D721Med (cell line): ENCODE measurements around the gene CASP1.
"Not testable (repeated sequence)": the region's sequence is repeated elsewhere in the genome, so short reads cannot be mapped to it uniquely, and the experiment has no call there.

ENCODE experiments used
- DNase-seq: peaks from one replicate; pipeline ENCODE4 v3.0.0; 2011; ENCODE audit warnings: low spot score; ENCODE audit not compliant: insufficient read length
- FAIRE-seq: peaks from 2 replicates; lab custom pipeline; 2011; peaks lifted over from hg19 to GRCh38; lab: Jason Lieb, UNC
- TF ChIP-seq, protein P1 (sequence below): IDR thresholded peaks from 2 replicates; pipeline ENCODE4 v1.5.1; 2012; ENCODE audit warnings: mild to moderate bottlenecking, control low read depth; ENCODE audit not compliant: insufficient read depth; ENCODE audit errors: missing control alignments

CASP1 gene

DNA sequence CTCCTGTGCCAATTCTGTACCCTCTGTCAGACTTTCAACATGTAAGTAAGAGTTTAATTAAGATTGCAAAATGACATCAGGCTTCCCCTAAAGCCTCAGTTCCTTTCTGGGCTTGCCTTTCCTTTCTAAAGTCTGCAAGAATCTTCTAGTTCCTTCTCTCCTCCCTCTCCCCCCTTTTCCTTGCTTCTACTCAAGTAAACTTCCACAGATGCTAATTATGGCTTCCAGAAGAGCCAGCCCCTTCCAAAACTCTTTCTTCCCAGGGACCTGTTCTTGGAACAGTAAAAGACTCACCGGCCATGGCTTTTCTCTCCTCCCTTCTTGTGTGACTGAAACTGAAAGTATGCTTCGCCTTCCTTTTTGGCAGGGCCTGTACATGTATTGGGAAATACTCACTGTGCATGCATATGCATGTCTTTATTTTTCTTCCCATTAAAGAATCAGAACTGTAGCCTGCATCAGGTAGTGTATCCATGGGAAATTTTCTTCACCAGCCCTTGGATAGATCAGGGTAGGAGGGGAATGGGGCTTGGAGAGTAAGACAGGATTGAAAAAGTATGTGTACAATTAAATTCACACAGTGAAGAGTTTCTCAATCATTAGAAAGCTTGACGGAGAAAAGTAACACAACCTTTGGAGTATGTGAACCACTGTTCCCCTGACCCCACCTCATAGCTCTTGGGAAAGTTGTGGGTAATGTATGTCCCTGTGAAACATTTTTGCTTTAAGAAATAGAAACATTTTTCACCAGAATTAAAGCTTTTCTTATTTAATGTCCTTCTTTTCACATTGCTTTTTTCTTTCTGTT is at the start of gene CASP1:
TSS of gene CASP1 (minus strand) at position 332 of the 808 bp plus-strand sequence. CDS start at position 301, 31 bp downstream.
- DNase-seq (no peak), FAIRE-seq (no peak)
- TF ChIP-seq, protein P1, sequence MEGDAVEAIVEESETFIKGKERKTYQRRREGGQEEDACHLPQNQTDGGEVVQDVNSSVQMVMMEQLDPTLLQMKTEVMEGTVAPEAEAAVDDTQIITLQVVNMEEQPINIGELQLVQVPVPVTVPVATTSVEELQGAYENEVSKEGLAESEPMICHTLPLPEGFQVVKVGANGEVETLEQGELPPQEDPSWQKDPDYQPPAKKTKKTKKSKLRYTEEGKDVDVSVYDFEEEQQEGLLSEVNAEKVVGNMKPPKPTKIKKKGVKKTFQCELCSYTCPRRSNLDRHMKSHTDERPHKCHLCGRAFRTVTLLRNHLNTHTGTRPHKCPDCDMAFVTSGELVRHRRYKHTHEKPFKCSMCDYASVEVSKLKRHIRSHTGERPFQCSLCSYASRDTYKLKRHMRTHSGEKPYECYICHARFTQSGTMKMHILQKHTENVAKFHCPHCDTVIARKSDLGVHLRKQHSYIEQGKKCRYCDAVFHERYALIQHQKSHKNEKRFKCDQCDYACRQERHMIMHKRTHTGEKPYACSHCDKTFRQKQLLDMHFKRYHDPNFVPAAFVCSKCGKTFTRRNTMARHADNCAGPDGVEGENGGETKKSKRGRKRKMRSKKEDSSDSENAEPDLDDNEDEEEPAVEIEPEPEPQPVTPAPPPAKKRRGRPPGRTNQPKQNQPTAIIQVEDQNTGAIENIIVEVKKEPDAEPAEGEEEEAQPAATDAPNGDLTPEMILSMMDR: no peak

DNA sequence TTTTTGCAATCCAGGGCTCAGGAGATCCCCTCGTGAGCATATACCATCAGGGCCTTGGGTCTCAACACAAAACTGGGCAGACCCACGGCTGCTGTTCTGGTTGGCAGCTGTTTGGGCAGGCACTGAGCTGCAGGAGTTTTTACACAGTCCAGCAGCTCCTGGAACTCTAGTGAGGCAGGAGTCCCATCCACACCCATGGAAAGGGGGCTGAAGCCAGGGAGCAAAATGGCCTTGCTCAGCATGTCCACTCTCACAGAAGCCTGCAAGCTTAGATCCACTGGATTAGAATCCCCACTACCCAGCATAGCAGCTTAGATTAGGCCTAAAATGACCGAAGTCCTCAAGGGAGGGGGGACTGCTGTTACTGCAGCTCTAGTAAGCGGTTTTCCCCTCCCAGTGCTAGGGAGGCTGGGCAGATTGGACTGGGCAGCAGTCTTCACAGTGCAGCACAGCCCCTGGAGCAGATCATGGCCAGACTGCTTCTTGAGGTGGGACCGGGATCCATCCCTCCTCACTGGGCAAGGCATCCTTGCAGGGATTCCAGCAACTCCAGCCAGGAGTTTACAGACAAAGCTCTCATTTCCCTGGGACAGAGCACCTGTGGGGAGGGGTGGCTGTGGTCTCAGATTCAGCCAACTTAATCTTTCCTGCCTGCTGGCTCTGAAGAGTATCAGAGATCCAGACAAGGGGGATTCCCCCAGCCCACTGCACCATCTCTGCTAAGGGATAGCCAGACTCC is 46.6 kb upstream of the CASP1 start:
- DNase-seq (no peak), FAIRE-seq (no peak)
- TF ChIP-seq, protein P1: no peak

DNA sequence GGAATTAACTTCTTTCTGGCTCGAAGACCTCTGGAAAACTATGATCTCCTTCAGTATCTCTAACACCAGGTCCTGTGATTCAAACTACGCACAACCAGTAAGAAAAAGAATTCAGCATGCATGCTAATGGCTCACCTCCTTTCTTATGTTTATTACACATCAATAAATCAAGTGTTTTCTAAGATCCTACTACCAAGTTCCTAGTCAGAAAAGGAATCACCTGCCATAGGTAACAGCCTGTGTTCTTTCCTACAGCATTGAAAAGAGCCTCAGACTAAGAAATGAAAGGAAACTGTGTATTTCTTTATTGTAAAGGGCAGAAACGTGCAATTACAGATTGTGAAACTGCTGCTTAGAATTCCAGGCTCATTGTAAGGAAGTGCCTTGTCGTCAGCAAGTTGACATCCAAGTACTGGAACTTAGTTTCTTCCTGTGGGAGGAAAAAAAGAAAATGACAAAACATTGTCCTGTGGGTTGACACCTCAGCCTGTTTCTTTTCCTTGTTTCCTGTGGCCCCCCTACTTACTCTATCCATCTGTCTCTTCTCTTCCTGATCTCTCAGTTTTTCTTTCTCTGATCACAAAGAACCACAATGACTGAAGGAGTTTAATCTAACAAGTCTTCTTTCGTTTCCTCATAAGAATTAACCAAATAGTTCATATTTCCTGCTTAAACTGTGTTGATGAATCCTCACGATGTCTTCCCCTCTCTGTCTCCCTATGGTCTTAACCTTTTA is 45.4 kb upstream of the CASP1 start:
- DNase-seq, FAIRE-seq: not testable (repeated sequence)

DNA sequence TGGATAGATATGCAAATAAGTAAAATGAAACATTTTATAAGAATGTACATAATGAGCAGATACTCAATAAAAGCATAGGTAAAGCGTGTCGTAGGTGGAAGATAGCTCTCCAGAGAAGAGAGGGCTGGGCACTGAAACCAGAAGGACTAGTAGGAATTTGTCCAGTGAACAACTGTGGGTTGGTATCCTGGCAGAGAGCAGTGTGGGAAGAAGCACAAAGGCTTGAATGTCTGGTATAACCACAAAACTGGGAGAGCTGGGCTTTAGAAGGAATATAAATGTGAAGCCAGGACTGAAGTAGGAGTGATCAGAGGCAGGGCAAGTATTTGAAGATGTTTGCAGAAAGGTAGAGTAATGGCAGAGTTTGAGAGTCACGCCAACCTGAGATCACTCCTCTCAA is 43.3 kb upstream of the CASP1 start:
- FAIRE-seq (no peak), DNase-seq (no peak)
- TF ChIP-seq, protein P1: no peak

DNA sequence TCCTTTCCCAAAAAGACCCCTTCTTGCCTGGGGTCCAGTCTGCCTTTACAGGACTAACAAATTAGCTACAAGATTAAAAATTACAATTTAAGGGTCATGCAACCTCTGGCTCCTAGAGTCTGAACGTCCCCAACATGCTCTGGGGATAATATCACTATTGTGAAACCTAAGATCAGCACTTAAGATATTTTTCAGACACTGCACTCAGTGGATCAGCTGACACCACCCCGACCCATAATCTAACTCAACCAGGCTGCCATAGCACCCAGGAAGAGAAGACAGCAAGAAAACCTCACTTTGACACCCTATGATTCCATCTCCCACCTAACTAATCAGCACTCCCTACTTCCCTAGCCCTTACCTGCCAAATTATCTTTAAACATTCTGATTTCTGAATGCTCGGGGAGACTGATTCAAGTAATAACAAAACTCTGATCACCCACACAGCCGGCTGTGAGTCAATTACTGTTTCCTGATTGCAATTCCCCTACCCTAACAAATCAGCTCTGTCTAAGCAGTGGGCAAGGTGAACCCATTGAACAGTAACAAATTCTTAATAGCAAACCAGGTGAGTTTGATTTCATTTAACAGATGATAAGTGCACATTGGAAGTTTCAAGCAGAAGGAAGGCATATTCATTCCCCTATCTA is 42.3 kb upstream of the CASP1 start:
- not testable (repeated sequence) for FAIRE-seq, DNase-seq

DNA sequence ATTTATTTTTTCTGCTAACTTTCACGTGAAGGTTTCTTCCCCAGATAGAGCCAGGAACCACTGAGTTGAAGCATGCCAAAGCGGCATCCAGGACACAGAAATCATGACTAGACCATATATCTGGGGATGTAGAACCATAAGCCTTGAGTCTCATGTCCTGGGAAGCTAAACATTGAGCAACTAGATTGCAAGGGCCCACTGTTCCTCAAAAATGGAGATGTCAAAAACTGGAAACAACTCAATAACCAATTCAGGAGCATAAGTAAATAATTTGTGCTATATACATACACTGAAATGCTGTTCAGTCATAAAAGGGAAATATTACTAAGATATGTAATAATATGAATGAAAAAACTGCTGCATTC is 39.2 kb upstream of the CASP1 start:
- FAIRE-seq: no peak
- TF ChIP-seq, protein P1: no peak
- no peak for DNase-seq

DNA sequence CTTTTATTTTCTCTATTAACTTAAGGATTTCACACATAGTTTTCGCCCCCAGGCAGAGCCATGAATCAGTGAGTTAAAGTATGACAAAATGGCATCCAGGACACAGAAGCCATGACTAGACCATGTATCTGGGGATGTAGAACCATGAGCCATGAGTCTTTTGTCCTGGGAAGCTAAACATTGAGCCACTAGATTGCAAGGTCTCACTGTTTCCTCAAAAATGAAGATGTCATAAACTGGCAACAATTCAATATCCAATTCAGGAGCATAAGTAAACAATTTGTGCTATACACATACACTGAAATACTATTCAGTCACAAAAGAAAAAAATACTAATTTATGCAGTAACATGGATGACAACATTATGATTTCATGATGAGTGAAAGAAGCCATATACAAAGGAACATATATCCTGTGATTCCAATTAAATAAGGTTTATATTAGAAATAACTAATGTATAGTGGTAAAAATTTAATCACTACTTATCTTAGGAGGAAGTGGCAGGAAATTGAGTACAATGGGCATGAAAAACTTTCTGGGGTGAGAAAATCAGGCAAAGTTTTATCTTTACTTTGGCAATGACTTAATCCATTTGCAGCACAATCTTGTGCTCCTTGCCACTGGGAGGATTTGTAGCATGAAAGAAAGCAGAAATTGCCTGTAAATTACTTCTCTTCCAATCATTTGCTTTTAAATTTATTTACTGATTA is 38.7 kb upstream of the CASP1 start:
- DNase-seq: no peak
- FAIRE-seq: no peak
- TF ChIP-seq, protein P1: no peak

DNA sequence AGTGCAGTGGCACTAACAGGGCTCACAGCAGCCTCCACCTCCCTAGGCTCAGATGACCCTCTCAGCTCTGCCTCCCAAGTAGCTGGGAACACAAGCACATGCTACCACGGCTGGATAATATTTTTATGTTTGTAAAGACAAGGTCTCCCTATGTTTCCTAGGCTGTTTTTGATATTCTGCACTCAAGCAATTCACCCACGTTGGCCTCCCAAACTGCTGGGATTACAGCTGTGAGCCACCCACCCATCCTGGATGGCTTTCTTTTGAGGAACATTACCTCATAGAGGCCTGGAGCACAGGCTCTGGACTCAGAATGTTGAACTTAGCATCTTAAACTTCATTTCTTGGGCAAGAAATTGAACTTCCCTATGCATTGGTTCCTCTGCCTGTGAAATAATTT is 37.1 kb upstream of the CASP1 start:
- FAIRE-seq, DNase-seq: not testable (repeated sequence)
